Measurements from ENCODE around the gene YEATS4. TPM values are rescaled to one million over a fixed set of nuclear protein-coding genes. Genes with fewer than 3 reads are reported as not detected.

The YEATS4 gene
- total and polyA plus RNA-seq, 9 donors = 5.7 to 26.0 (median 12.5) TPM

DNA sequence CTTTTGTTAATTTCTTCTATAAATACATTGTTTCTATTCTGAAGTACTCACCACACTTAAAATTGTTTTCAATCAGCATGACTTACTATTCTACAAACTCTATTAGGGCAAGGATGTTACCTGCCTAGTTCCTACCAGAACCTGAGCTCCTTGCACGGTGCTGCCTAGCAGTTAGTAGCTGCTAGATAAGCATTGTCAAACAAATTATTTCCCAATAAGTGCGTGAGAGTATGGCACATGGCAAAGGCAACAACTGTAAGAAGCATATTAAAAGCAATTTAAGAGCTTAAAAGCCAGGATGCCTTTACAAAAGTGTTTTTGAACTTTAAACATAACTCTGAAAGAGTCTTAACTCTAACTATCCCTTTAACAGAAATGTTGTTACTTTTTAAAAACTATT lies 19.5 kb upstream of the YEATS4 start:
- no peak overlapping the region for H3K4me3 ChIP-seq
- TF ChIP-seq, protein P1, sequence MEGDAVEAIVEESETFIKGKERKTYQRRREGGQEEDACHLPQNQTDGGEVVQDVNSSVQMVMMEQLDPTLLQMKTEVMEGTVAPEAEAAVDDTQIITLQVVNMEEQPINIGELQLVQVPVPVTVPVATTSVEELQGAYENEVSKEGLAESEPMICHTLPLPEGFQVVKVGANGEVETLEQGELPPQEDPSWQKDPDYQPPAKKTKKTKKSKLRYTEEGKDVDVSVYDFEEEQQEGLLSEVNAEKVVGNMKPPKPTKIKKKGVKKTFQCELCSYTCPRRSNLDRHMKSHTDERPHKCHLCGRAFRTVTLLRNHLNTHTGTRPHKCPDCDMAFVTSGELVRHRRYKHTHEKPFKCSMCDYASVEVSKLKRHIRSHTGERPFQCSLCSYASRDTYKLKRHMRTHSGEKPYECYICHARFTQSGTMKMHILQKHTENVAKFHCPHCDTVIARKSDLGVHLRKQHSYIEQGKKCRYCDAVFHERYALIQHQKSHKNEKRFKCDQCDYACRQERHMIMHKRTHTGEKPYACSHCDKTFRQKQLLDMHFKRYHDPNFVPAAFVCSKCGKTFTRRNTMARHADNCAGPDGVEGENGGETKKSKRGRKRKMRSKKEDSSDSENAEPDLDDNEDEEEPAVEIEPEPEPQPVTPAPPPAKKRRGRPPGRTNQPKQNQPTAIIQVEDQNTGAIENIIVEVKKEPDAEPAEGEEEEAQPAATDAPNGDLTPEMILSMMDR (IDR thresholded peaks at IDR 0.05) = no peak
- no peak for TF ChIP-seq POLR2A (IDR thresholded peaks at IDR 0.05)
- no peak for TF ChIP-seq EP300 (IDR thresholded peaks at IDR 0.05)
- intact Hi-C loops (cut with DNase I) = no loop called here
- H3K9me3 ChIP-seq = no peaks in the 10 kb centered on the region
- H3K27ac ChIP-seq = no peak overlapping the region
- no peaks in the 10 kb centered on the region for H3K27me3 ChIP-seq
- 67 to 85% (median 73%) methylated on average over 2 of the region's 2 CpGs for WGBS, 3 donors
- H3K4me1 ChIP-seq (ENCODE audit: insufficient read depth) = no peaks in the 10 kb centered on the region
- no peak for DNase-seq
- no peaks in the 10 kb centered on the region for H3K36me3 ChIP-seq

DNA sequence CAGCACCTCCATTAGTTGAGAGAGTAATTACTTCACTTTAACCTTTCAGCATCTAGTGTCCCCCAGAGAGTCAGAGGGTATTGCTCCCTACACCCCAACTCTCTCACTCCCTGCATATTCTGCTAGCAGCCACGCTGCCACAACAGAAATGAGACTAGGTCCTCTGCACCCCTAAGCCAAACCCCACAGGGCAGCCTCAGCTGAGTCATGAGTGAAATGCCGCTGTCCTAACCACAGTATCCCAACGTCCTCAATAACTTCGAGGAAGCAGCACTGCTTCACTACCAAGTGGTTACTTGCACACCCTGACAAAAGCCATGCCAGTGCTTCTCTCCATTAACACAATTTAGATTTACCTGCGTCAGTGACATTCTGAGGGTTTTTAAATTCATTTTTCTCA lies 18.2 kb upstream of the YEATS4 start:
- intact Hi-C loops (cut with DNase I) = no loop called here
- Histone ChIP-seq H3K4me3 (no peak overlapping the region), H3K27me3 (no peaks in the 10 kb centered on the region), H3K27ac (no peak overlapping the region), H3K9me3 (no peaks in the 10 kb centered on the region), H3K36me3 (no peaks in the 10 kb centered on the region), H3K4me1 (ENCODE audit: insufficient read depth) (no peaks in the 10 kb centered on the region)
- no peak for DNase-seq
- TF ChIP-seq POLR2A (IDR thresholded peaks at IDR 0.05) (no peak), EP300 (IDR thresholded peaks at IDR 0.05) (no peak)
- TF ChIP-seq, protein P1 (IDR thresholded peaks at IDR 0.05) = no peak
- 71 to 79% (median 77%) methylated on average over 5 of the region's 5 CpGs for WGBS, 3 donors

DNA sequence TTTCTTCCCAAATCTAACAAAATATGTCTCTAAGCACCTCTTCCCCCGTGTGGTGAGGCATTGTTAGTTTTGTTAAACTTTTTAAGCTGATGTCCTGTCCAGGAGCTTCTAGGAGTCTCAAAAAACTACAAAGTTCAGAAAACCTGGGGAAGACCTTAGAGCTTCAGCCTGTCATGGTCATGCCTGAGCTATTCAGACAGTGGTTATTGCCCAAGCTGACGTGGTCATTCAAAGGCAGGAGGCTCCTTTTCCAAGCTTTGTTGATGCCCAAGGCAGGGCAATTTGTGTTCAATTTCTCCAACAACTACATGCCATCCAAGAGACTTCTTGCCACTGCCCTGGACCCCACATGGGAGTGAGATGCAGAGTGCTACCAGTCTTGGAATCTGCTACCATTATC lies 17.1 kb upstream of the YEATS4 start:
- Histone ChIP-seq H3K36me3 (no peaks in the 10 kb centered on the region), H3K9me3 (no peaks in the 10 kb centered on the region), H3K27ac (no peak overlapping the region), H3K4me1 (ENCODE audit: insufficient read depth) (no peaks in the 10 kb centered on the region), H3K4me3 (no peak overlapping the region), H3K27me3 (no peaks in the 10 kb centered on the region)
- WGBS, 3 donors = 57 to 65% (median 59%) methylated on average over 2 of the region's 2 CpGs
- TF ChIP-seq EP300 (IDR thresholded peaks at IDR 0.05) (no peak), POLR2A (IDR thresholded peaks at IDR 0.05) (no peak)
- TF ChIP-seq, protein P1 (IDR thresholded peaks at IDR 0.05) = no peak
- intact Hi-C loops (cut with DNase I) = no loop called here
- no peak for DNase-seq

DNA sequence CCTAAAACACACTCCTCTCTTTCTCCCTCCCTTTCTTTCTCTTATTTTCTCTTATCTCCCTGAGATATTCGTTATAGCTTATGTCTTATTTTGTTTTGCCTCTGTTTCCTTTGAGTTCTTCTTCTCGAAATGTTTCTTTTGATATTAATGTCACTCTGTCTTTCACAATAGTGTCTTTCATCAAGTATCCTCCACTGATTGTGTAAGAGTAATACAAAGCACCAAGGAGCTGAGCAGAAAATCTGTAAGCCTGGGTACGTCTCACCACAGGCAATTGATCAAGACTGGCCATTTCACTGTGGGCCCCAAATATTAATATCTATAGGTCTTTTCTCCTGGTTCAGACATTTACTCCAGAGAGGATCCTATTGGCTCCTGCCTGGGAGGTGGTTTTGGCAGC lies 16.2 kb upstream of the YEATS4 start:
- Histone ChIP-seq H3K27ac (no peak overlapping the region), H3K27me3 (no peaks in the 10 kb centered on the region), H3K36me3 (no peaks in the 10 kb centered on the region), H3K9me3 (no peaks in the 10 kb centered on the region), H3K4me1 (ENCODE audit: insufficient read depth) (no peaks in the 10 kb centered on the region), H3K4me3 (no peak overlapping the region)
- TF ChIP-seq EP300 (IDR thresholded peaks at IDR 0.05) (no peak), POLR2A (IDR thresholded peaks at IDR 0.05) (no peak)
- TF ChIP-seq, protein P1 (IDR thresholded peaks at IDR 0.05) = no peak
- 71 to 79% (median 74%) methylated on average over 3 of the region's 3 CpGs for WGBS, 3 donors
- no peak for DNase-seq
- intact Hi-C loops (cut with DNase I) = no loop called here
